WTC11 (cell line): ENCODE measurements around the gene RNF115. TPM values are rescaled to one million over a fixed set of nuclear protein-coding genes. Genes with fewer than 3 reads are reported as not detected.

ENCODE experiments used
- ATAC-seq: fragments of 200-7000 bp; cut with Tn5 transposase; 2 replicates; pipeline ENCODE4 v1.10.0; 2021; ENCODE audit warnings: mild to moderate bottlenecking, moderate library complexity
- CTCF ChIA-PET: fragments of 300-600 bp; sonication (Branson Sonifier 250); formaldehyde crosslinking; loops from one replicate; lab custom pipeline; 2021; ENCODE audit warnings: antibody characterized with exemption; lab: Charles Lee
- POLR2A ChIA-PET: fragments of 350-600 bp; sonication (Branson Sonifier 250); formaldehyde crosslinking; loops from one replicate; lab custom pipeline; 2021; ENCODE audit warnings: antibody characterized with exemption; lab: Charles Lee
- DNase-seq: peaks from one replicate; pipeline ENCODE4 v3.0.0; 2021; ENCODE audit warnings: low spot score
- H3K27ac Mint-ChIP-seq: 2 replicates; pipeline ENCODE4 v1.8.0; 2021; ENCODE audit warnings: mixed read lengths
- H3K27me3 Mint-ChIP-seq: 2 replicates; pipeline ENCODE4 v1.8.0; 2021; ENCODE audit warnings: low read depth, mild to moderate bottlenecking, moderate library complexity, mixed read lengths
- H3K36me3 Mint-ChIP-seq: 2 replicates; pipeline ENCODE4 v1.8.0; 2021; ENCODE audit warnings: mixed read lengths
- H3K4me1 Mint-ChIP-seq: 2 replicates; pipeline ENCODE4 v1.8.0; 2022; ENCODE audit warnings: mixed read lengths
- H3K4me3 Mint-ChIP-seq: 2 replicates; pipeline ENCODE4 v1.8.0; 2021; ENCODE audit warnings: mild to moderate bottlenecking, moderate library complexity, mixed read lengths
- H3K9me3 Mint-ChIP-seq: 2 replicates; pipeline ENCODE4 v1.8.0; 2021; ENCODE audit warnings: mixed read lengths
- AR ChIP-seq: fragments of 250-450 bp; sonication (Bioruptor Pico); IDR thresholded peaks from 2 replicates; pipeline ENCODE4 v1.9.0; 2021; ENCODE audit warnings: mild to moderate bottlenecking
- ARID4B ChIP-seq: sonication (generic); formaldehyde crosslinking; IDR thresholded peaks from 2 replicates; pipeline ENCODE4 v1.8.0; 2023; ENCODE audit warnings: missing genetic modification reagents, mild to moderate bottlenecking, borderline replicate concordance
- ATF1 ChIP-seq: sonication (generic); formaldehyde crosslinking; IDR thresholded peaks from 2 replicates; pipeline ENCODE4 v1.8.1; 2023; ENCODE audit warnings: mild to moderate bottlenecking, moderate library complexity, missing genetic modification reagents
- CREM ChIP-seq: sonication (generic); formaldehyde crosslinking; IDR thresholded peaks from 2 replicates; pipeline ENCODE4 v1.8.1; 2022; ENCODE audit warnings: mild to moderate bottlenecking, missing genetic modification reagents, moderate library complexity
- E2F5 ChIP-seq: sonication (generic); formaldehyde crosslinking; IDR thresholded peaks from 2 replicates; pipeline ENCODE4 v1.8.1; 2022; ENCODE audit warnings: mild to moderate bottlenecking, moderate library complexity, missing genetic modification reagents
- ERG ChIP-seq: fragments of 250-450 bp; sonication (Bioruptor Pico); IDR thresholded peaks from 2 replicates; pipeline ENCODE4 v1.8.0; 2021; ENCODE audit warnings: mild to moderate bottlenecking
- GRHL2 ChIP-seq: fragments of 250-450 bp; sonication (Bioruptor Pico); IDR thresholded peaks from 2 replicates; pipeline ENCODE4 v1.8.0; 2022; ENCODE audit warnings: mild to moderate bottlenecking, moderate library complexity; ENCODE audit not compliant: insufficient replicate concordance, severe bottlenecking
- JUN ChIP-seq: sonication (generic); formaldehyde crosslinking; IDR thresholded peaks from 2 replicates; pipeline ENCODE4 v1.8.0; 2023; ENCODE audit warnings: mild to moderate bottlenecking, missing genetic modification reagents
- KAT7 ChIP-seq: sonication (generic); formaldehyde crosslinking; IDR thresholded peaks from 2 replicates; pipeline ENCODE4 v1.8.1; 2023; ENCODE audit warnings: missing genetic modification reagents, mild to moderate bottlenecking, borderline replicate concordance
- MXD4 ChIP-seq: fragments of 250-450 bp; sonication (Bioruptor Pico); IDR thresholded peaks from 2 replicates; pipeline ENCODE4 v1.8.0; 2021; ENCODE audit warnings: mild to moderate bottlenecking, moderate library complexity, borderline replicate concordance
- NFATC4 ChIP-seq: fragments of 250-450 bp; sonication (Bioruptor Pico); IDR thresholded peaks from 2 replicates; pipeline ENCODE4 v1.9.0; 2021; ENCODE audit warnings: mild to moderate bottlenecking
- NR1H2 ChIP-seq: sonication (generic); formaldehyde crosslinking; IDR thresholded peaks from 2 replicates; pipeline ENCODE4 v1.9.0; 2021; ENCODE audit warnings: mild to moderate bottlenecking, moderate library complexity, missing genetic modification reagents
- OVOL2 ChIP-seq: fragments of 250-450 bp; sonication (Bioruptor Pico); IDR thresholded peaks from 2 replicates; pipeline ENCODE4 v1.9.0; 2021; ENCODE audit warnings: mild to moderate bottlenecking, borderline replicate concordance
- RELA ChIP-seq: sonication (generic); formaldehyde crosslinking; IDR thresholded peaks from 2 replicates; pipeline ENCODE4 v1.8.1; 2022; ENCODE audit warnings: missing genetic modification reagents, mild to moderate bottlenecking, borderline replicate concordance
- RORB ChIP-seq: fragments of 250-450 bp; sonication (Bioruptor Pico); IDR thresholded peaks from 2 replicates; pipeline ENCODE4 v1.9.0; 2021; ENCODE audit warnings: mild to moderate bottlenecking
- TCF7 ChIP-seq: sonication (generic); formaldehyde crosslinking; IDR thresholded peaks from 2 replicates; pipeline ENCODE4 v1.8.0; 2022; ENCODE audit warnings: mild to moderate bottlenecking, low read depth, missing genetic modification reagents, moderate library complexity
- TEAD1 ChIP-seq: sonication (generic); formaldehyde crosslinking; IDR thresholded peaks from 2 replicates; pipeline ENCODE4 v1.8.0; 2022; ENCODE audit warnings: mild to moderate bottlenecking, missing genetic modification reagents
- ZBTB43 ChIP-seq: sonication (generic); formaldehyde crosslinking; IDR thresholded peaks from 2 replicates; pipeline ENCODE4 v1.8.1; 2023; ENCODE audit warnings: mild to moderate bottlenecking, missing genetic modification reagents
- ZNF219 ChIP-seq: sonication (generic); formaldehyde crosslinking; IDR thresholded peaks from 2 replicates; pipeline ENCODE4 v1.8.0; 2023; ENCODE audit warnings: missing genetic modification reagents, mild to moderate bottlenecking, borderline replicate concordance
- ZNF232 ChIP-seq: sonication (generic); formaldehyde crosslinking; IDR thresholded peaks from 2 replicates; pipeline ENCODE4 v1.8.0; 2022; ENCODE audit warnings: mild to moderate bottlenecking, missing genetic modification reagents
- ZNF416 ChIP-seq: fragments of 250-450 bp; sonication (Bioruptor Pico); IDR thresholded peaks from 2 replicates; pipeline ENCODE4 v1.9.0; 2021; ENCODE audit warnings: mild to moderate bottlenecking, inconsistent platforms
- ZSCAN18 ChIP-seq: fragments of 250-450 bp; sonication (Bioruptor Pico); IDR thresholded peaks from 2 replicates; pipeline ENCODE4 v2.1.2; 2022; ENCODE audit warnings: mild to moderate bottlenecking, moderate library complexity
- total RNA-seq: library from RNA; stranded (reverse); gene quantifications from 3 replicates; pipeline ENCODE4 v1.2.3, GENCODE V29; 2021

Gene RNF115
- total RNA-seq, 1 experiment from 2014 or later, result 8.1 TPM

GRCh38 chr1:145736191-145736590 is 87.7 kb downstream of the RNF115 start:
- POLR2A ChIA-PET, result no interaction called here
- Mint-ChIP-seq H3K4me3 (no peak overlapping the region), H3K4me1 (peaks cover 10% of the 10 kb centered on the region), H3K36me3 (no peaks in the 10 kb centered on the region), H3K9me3 (no peaks in the 10 kb centered on the region), H3K27me3 (no peaks in the 10 kb centered on the region), H3K27ac (no peak overlapping the region)
- DNase-seq, result no peak
- no peak for TF ChIP-seq ATF1 (CRISPR knock-in tag)
- no peak for TF ChIP-seq MXD4 (CRISPR knock-in tag)
- no peak for TF ChIP-seq RELA (CRISPR knock-in tag)
- TF ChIP-seq NFATC4 (CRISPR knock-in tag), result no peak
- TF ChIP-seq KAT7, result no peak
- CTCF ChIA-PET, result no interaction called here
- ATAC-seq, result no peak

- H3K27me3 Mint-ChIP-seq, result no peaks in the 10 kb centered on the region
- ChIA-PET POLR2A (no interaction called here), CTCF (interaction anchor here (2.0 kb wide), 1 partner anchor 10 kb away, joined by 12 read pairs; no protein-coding TSS in a partner anchor)
- H3K27ac Mint-ChIP-seq, result no peak overlapping the region
- no peaks in the 10 kb centered on the region for H3K9me3 Mint-ChIP-seq
- ATAC-seq (peak; percentile 78), DNase-seq (no peak)
- TF ChIP-seq ZNF219 (CRISPR knock-in tag) (no peak), JUN (CRISPR knock-in tag) (no peak), RORB (CRISPR knock-in tag) (no peak), ZNF416 (CRISPR knock-in tag) (no peak), NR1H2 (CRISPR knock-in tag) (no peak), E2F5 (no peak)
- no peaks in the 10 kb centered on the region for H3K36me3 Mint-ChIP-seq
- peaks cover 18% of the 10 kb centered on the region for H3K4me1 Mint-ChIP-seq
- no peak overlapping the region for H3K4me3 Mint-ChIP-seq
These were observed 93.0 kb downstream of the RNF115 start for GRCh38 chr1:145730900-145731299.

- CTCF ChIA-PET, result interaction anchor here (2.0 kb wide), 1 partner anchor 9 kb away, joined by 12 read pairs; no protein-coding TSS in a partner anchor
- H3K4me3 Mint-ChIP-seq, result no peak overlapping the region
- TF ChIP-seq AR (CRISPR knock-in tag) (no peak), RORB (CRISPR knock-in tag) (no peak), KAT7 (no peak), TCF7 (CRISPR knock-in tag) (no peak), ZSCAN18 (CRISPR knock-in tag) (no peak), OVOL2 (CRISPR knock-in tag) (no peak), ZBTB43 (CRISPR knock-in tag) (no peak), GRHL2 (CRISPR knock-in tag) (no peak), ERG (no peak), ZNF232 (CRISPR knock-in tag) (no peak), CREM (CRISPR knock-in tag) (no peak), ARID4B (CRISPR knock-in tag) (no peak), TEAD1 (CRISPR knock-in tag) (no peak)
These were observed 93.4 kb downstream of the RNF115 start for GRCh38 chr1:145730467-145730866.

More at GRCh38 chr1:145730467-145730866, 93.4 kb downstream of the RNF115 start:
- no peaks in the 10 kb centered on the region for H3K36me3 Mint-ChIP-seq
- DNase-seq (no peak), ATAC-seq (no peak)
- H3K4me1 Mint-ChIP-seq, result peaks cover 18% of the 10 kb centered on the region
- POLR2A ChIA-PET, result no interaction called here
- H3K27ac Mint-ChIP-seq, result no peak overlapping the region
- no peaks in the 10 kb centered on the region for H3K27me3 Mint-ChIP-seq
- H3K9me3 Mint-ChIP-seq, result no peaks in the 10 kb centered on the region
